Right lobe of liver (tissue), 4 donors: ENCODE measurements around the gene CPTP.

Experiments
- POLR2A ChIP-seq: fragments of 450-650 bp; IDR thresholded peaks from one replicate; pipeline ENCODE4 v1.6.1; 2017; ENCODE audit warnings: antibody characterized with exemption, mild to moderate bottlenecking
- TF ChIP-seq, protein P1 (sequence below), 4 donors: fragments of 200-600 bp in 3 of 4; fragments of 450-650 bp in 1 of 4; IDR thresholded peaks; one replicate each; pipeline versions ENCODE4 v1.5.1 to v1.8.0; 2016 to 2022; ENCODE audit warnings: antibody characterized with exemption in 4 of 4, mild to moderate bottlenecking in 2 of 4
- donor health status: DM: no; HTN: no; CAD: no.
- donor health status: DM: no; HTN: no; CAD: no.
- donor health status: DM: no; HTN: yes; CAD: no.

DNA sequence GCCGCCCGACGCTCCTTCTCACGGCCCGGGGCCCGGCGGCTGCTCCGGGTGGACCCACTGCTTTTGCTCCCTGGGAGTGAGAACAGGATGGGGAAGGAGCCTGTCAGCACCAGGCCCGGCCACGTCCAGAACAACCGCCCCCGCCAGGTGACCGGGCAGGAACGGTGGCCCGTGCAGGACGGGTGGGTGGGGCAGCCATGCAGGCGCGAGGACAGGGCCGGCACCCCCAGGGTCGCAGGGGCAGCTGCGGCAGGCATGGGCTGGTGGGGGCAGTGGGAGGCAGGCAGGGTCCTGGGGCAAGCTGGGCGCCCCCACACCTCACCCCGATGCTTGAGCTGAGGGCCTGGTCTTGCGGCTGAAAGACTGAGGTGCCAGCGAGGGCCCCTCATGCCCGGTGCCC, 11.8 kb downstream of the CPTP start:
- TF ChIP-seq, protein P1, sequence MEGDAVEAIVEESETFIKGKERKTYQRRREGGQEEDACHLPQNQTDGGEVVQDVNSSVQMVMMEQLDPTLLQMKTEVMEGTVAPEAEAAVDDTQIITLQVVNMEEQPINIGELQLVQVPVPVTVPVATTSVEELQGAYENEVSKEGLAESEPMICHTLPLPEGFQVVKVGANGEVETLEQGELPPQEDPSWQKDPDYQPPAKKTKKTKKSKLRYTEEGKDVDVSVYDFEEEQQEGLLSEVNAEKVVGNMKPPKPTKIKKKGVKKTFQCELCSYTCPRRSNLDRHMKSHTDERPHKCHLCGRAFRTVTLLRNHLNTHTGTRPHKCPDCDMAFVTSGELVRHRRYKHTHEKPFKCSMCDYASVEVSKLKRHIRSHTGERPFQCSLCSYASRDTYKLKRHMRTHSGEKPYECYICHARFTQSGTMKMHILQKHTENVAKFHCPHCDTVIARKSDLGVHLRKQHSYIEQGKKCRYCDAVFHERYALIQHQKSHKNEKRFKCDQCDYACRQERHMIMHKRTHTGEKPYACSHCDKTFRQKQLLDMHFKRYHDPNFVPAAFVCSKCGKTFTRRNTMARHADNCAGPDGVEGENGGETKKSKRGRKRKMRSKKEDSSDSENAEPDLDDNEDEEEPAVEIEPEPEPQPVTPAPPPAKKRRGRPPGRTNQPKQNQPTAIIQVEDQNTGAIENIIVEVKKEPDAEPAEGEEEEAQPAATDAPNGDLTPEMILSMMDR (IDR thresholded peaks at IDR 0.05): no peak
- no peak for TF ChIP-seq POLR2A
